ENCODE measurements around the gene PRPF4.

DNA sequence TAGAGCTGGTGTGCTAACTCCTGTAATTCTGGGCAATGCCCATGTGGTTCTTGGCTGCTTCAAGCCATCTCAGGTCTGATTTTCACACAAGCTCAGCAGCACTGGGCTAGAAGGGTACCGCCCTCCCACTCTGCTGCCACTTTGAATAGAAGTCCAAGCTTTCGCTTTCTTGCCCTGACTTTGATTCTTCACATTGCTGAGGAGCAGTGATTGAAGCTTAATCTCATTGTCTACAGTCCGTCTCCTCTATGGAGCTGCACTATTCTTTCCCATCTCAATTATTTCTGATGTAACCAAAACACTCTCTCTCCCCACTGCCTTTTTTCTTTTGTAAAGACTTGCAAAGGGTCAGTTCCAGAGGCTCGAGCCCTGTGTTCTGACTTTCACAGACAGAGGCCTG is 40.6 kb downstream of the PRPF4 start:
- TF ChIP-seq, protein P1, sequence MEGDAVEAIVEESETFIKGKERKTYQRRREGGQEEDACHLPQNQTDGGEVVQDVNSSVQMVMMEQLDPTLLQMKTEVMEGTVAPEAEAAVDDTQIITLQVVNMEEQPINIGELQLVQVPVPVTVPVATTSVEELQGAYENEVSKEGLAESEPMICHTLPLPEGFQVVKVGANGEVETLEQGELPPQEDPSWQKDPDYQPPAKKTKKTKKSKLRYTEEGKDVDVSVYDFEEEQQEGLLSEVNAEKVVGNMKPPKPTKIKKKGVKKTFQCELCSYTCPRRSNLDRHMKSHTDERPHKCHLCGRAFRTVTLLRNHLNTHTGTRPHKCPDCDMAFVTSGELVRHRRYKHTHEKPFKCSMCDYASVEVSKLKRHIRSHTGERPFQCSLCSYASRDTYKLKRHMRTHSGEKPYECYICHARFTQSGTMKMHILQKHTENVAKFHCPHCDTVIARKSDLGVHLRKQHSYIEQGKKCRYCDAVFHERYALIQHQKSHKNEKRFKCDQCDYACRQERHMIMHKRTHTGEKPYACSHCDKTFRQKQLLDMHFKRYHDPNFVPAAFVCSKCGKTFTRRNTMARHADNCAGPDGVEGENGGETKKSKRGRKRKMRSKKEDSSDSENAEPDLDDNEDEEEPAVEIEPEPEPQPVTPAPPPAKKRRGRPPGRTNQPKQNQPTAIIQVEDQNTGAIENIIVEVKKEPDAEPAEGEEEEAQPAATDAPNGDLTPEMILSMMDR (conservative IDR thresholded peaks at IDR 0.05; ENCODE audit: low read length): no peak
- TF ChIP-seq EZH2phosphoT487 (IDR thresholded peaks at IDR 0.05; ENCODE audit: borderline replicate concordance, low read depth, low read length): no peak

Data from OCI-LY7 (cell line).